ENCODE measurements around the gene ZBED2. TPM values are rescaled to one million over a fixed set of nuclear protein-coding genes. Genes with fewer than 3 reads are reported as not detected.
"Not testable (repeated sequence)": the region's sequence is repeated elsewhere in the genome, so short reads cannot be mapped to it uniquely, and the experiment has no call there.

ZBED2 gene
- polyA plus RNA-seq, 2 of the 4 experiments (the other 2 are of a cell fraction), result 0.48 to 1.9 TPM

DNA sequence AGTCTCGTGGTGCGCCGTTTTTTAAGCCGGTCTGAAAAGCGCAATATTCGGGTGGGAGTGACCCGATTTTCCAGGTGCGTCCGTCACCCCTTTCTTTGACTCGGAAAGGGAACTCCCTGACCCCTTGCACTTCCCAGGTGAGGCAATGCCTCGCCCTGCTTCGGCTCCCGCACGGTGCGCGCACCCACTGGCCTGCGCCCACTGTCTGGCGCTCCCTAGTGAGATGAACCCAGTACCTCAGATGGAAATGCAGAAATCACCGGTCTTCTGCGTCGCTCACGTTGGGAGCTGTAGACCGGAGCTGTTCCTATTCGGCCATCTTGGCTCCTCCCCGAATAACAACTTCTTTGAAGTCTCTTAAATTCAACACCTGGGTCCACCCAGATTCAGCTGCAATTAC is 33.2 kb downstream of the ZBED2 start:
- FAIRE-seq; CTCF ChIA-PET; H3K4me1 ChIP-seq; H3K9me3 ChIP-seq; DNase-seq (ENCODE audit: low read depth in 1 of 2, low spot score in 1 of 2); H3K4me2 ChIP-seq; POLR2A ChIA-PET; H3K27ac ChIP-seq; H3K4me3 ChIP-seq; ATAC-seq: not testable (repeated sequence)
- 81% methylated on average over 16 of the region's 25 CpGs for WGBS (ENCODE audit: missing lambda C conversion rate)

DNA sequence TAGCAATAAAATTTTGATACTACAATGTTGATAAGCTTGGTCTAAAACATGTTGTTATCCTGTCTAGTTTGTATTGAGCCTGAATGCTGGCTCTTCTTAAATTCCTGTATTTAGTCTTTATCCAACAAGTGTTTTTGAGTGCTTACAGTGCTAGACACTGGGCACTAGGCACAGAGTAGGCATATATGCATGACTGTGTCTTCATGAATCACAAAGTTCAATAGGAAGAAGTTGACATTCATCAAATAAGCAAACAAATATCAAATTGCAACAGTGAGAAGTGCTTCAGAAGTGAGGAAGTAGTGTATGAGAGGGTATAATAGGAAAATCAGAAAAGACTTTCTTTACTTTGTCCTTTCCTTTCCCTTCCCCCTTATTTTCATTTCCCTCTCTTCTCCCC is 46.4 kb downstream of the ZBED2 start:
- H3K4me2 ChIP-seq, result peak overlapping the region; percentile 22; the same call in 1 of the 3 replicates
- FAIRE-seq (no peak), ATAC-seq (no peak; a peak in 1 of 6 replicates), DNase-seq (ENCODE audit: low read depth in 1 of 2, low spot score in 1 of 2) (peak in 1 of 2 experiments; percentile 7)
- H3K4me1 ChIP-seq, result peaks cover 15% of the 10 kb centered on the region; the same call in 2 of the 3 replicates
- ChIA-PET CTCF (interaction anchor here (2.6 kb wide), 1 partner anchor 9 kb away, joined by 9 read pairs; no protein-coding TSS in a partner anchor), POLR2A (no interaction called here)
- H3K4me3 ChIP-seq, result no peak overlapping the region
- H3K9me3 ChIP-seq, result no peaks in the 10 kb centered on the region
- H3K27ac ChIP-seq, result no peak overlapping the region
- TF ChIP-seq CBX2 (IDR thresholded peaks at IDR 0.05; ENCODE audit: borderline replicate concordance, low read depth) (no peak), POLR2A (IDR thresholded peaks at IDR 0.05; ENCODE audit: low read length) (no peak), HDAC2 (IDR thresholded peaks at IDR 0.05) (no peak), MAZ (IDR thresholded peaks at IDR 0.05; ENCODE audit: borderline replicate concordance, low read depth, low read length) (no peak), NR3C1 (IDR thresholded peaks at IDR 0.05) (no peak), RCOR1 (IDR thresholded peaks at IDR 0.05; ENCODE audit: low read depth, low read length) (no peak), SREBF2 (IDR thresholded peaks at IDR 0.05) (no peak), BHLHE40 (IDR thresholded peaks at IDR 0.05; ENCODE audit: low read depth, low read length) (no peak)
- TF ChIP-seq, protein P1, sequence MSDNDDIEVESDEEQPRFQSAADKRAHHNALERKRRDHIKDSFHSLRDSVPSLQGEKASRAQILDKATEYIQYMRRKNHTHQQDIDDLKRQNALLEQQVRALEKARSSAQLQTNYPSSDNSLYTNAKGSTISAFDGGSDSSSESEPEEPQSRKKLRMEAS (IDR thresholded peaks at IDR 0.05), result no peak
- TF ChIP-seq, protein P2, sequence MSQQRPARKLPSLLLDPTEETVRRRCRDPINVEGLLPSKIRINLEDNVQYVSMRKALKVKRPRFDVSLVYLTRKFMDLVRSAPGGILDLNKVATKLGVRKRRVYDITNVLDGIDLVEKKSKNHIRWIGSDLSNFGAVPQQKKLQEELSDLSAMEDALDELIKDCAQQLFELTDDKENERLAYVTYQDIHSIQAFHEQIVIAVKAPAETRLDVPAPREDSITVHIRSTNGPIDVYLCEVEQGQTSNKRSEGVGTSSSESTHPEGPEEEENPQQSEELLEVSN (IDR thresholded peaks at IDR 0.05; ENCODE audit: borderline replicate concordance, low read depth), result no peak
- TF ChIP-seq, protein P3, sequence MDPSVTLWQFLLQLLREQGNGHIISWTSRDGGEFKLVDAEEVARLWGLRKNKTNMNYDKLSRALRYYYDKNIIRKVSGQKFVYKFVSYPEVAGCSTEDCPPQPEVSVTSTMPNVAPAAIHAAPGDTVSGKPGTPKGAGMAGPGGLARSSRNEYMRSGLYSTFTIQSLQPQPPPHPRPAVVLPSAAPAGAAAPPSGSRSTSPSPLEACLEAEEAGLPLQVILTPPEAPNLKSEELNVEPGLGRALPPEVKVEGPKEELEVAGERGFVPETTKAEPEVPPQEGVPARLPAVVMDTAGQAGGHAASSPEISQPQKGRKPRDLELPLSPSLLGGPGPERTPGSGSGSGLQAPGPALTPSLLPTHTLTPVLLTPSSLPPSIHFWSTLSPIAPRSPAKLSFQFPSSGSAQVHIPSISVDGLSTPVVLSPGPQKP (IDR thresholded peaks at IDR 0.05; ENCODE audit: low read depth, low read length), result no peak
- TF ChIP-seq, protein P4, sequence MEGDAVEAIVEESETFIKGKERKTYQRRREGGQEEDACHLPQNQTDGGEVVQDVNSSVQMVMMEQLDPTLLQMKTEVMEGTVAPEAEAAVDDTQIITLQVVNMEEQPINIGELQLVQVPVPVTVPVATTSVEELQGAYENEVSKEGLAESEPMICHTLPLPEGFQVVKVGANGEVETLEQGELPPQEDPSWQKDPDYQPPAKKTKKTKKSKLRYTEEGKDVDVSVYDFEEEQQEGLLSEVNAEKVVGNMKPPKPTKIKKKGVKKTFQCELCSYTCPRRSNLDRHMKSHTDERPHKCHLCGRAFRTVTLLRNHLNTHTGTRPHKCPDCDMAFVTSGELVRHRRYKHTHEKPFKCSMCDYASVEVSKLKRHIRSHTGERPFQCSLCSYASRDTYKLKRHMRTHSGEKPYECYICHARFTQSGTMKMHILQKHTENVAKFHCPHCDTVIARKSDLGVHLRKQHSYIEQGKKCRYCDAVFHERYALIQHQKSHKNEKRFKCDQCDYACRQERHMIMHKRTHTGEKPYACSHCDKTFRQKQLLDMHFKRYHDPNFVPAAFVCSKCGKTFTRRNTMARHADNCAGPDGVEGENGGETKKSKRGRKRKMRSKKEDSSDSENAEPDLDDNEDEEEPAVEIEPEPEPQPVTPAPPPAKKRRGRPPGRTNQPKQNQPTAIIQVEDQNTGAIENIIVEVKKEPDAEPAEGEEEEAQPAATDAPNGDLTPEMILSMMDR (IDR thresholded peaks at IDR 0.05), result no peak
- TF ChIP-seq, protein P5, sequence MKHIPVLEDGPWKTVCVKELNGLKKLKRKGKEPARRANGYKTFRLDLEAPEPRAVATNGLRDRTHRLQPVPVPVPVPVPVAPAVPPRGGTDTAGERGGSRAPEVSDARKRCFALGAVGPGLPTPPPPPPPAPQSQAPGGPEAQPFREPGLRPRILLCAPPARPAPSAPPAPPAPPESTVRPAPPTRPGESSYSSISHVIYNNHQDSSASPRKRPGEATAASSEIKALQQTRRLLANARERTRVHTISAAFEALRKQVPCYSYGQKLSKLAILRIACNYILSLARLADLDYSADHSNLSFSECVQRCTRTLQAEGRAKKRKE (CRISPR knock-in tag; IDR thresholded peaks at IDR 0.05; ENCODE audit: low read depth), result no peak

DNA sequence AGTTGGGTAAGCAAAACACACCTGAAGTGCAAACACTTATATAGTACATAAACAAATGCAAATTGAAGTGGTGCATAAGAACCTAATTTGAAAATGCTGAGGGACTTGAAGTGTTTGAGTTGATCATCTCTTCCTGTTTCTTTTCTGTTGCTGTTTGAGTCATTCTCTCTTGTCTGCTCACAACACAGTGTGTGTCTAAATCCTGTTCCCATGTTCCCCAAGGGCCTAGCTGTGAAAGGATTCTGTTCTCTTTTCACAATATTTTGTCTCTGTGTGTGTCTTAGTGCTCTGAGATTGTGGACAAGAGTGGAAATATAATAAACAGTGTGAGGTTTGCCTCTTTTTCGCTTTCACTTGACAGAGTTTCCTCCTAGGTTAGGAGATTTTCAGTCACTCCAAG is 47.1 kb downstream of the ZBED2 start:
- ChIA-PET CTCF (interaction anchor here (2.6 kb wide), 1 partner anchor 9 kb away, joined by 9 read pairs; no protein-coding TSS in a partner anchor), POLR2A (no interaction called here)
- WGBS (ENCODE audit: missing lambda C conversion rate), result 68% methylated on average over 1 of the region's 1 CpG
- FAIRE-seq (no peak), ATAC-seq (no peak), DNase-seq (ENCODE audit: low read depth in 1 of 2, low spot score in 1 of 2) (no peak)
- no peak overlapping the region for H3K4me2 ChIP-seq
- H3K4me3 ChIP-seq, result no peak overlapping the region
- peaks cover 15% of the 10 kb centered on the region; the same call in 2 of the 3 replicates for H3K4me1 ChIP-seq
- H3K27ac ChIP-seq, result no peak overlapping the region
- no peaks in the 10 kb centered on the region for H3K9me3 ChIP-seq
- TF ChIP-seq KDM1A (IDR thresholded peaks at IDR 0.05; ENCODE audit: low read depth) (no peak), SMC3 (IDR thresholded peaks at IDR 0.05) (no peak), ZFP36 (IDR thresholded peaks at IDR 0.05; ENCODE audit: borderline replicate concordance, partially characterized antibody) (no peak), RAD21 (conservative IDR thresholded peaks at IDR 0.05 in 1 of 2, IDR thresholded peaks at IDR 0.05 in 1 of 2) (no peak), MAZ (IDR thresholded peaks at IDR 0.05; ENCODE audit: borderline replicate concordance, low read depth, low read length) (no peak), HDAC2 (IDR thresholded peaks at IDR 0.05) (no peak), HOXB13 (CRISPR knock-in tag; IDR thresholded peaks at IDR 0.05; ENCODE audit: low read depth) (no peak), EHF (CRISPR knock-in tag; IDR thresholded peaks at IDR 0.05) (no peak), FOSB (CRISPR knock-in tag; IDR thresholded peaks at IDR 0.05) (no peak), RNF2 (IDR thresholded peaks at IDR 0.05; ENCODE audit: borderline replicate concordance, low read depth) (no peak), POLR2AphosphoS2 (conservative IDR thresholded peaks at IDR 0.05; ENCODE audit: low read length) (no peak), JUNB (IDR thresholded peaks at IDR 0.05) (no peak), RFX5 (IDR thresholded peaks at IDR 0.05) (no peak), TP53 (CRISPR knock-in tag; IDR thresholded peaks at IDR 0.05) (no peak), EHMT2 (IDR thresholded peaks at IDR 0.05; ENCODE audit: low read depth) (no peak), FOSL2 (IDR thresholded peaks at IDR 0.05) (no peak), FOSL2 (CRISPR knock-in tag; IDR thresholded peaks at IDR 0.05) (no peak), RARB (CRISPR knock-in tag; IDR thresholded peaks at IDR 0.05) (no peak)
- TF ChIP-seq, protein P6, sequence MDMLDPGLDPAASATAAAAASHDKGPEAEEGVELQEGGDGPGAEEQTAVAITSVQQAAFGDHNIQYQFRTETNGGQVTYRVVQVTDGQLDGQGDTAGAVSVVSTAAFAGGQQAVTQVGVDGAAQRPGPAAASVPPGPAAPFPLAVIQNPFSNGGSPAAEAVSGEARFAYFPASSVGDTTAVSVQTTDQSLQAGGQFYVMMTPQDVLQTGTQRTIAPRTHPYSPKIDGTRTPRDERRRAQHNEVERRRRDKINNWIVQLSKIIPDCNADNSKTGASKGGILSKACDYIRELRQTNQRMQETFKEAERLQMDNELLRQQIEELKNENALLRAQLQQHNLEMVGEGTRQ (IDR thresholded peaks at IDR 0.05), result no peak
- TF ChIP-seq, protein P2 (IDR thresholded peaks at IDR 0.05; ENCODE audit: borderline replicate concordance, low read depth), result no peak
